ENCODE measurements around the gene ATRAID.

The ATRAID gene

DNA sequence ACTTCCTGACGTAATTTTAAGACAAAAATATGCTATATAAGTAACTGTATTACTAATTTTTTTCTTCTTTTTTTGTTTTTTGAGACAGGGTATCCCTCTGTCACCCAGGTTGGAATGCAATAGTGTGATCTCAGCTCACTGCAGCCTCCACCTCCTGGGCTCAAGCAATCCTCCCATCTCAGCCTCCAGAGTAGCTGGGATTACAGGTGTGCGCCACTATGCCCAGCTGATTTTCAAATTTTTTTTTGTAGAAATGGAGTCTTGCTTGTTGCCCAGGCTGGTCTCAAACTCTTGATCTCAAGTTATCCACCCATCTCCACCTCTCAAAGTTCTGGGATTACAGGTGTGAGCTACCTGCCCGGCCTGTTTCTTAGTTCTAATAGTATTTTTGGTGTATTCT is 33.4 kb upstream of the ATRAID start:
- ChIA-PET POLR2A (interaction anchor here (0.6 kb wide), 1 partner anchor 398 kb away, joined by 3 read pairs; no protein-coding TSS in a partner anchor), CTCF (interaction anchor here (0.7 kb wide), 1 partner anchor 9 kb away, joined by 3 read pairs; no protein-coding TSS in a partner anchor)
- no peak for TF ChIP-seq HDGF (IDR thresholded peaks at IDR 0.05; ENCODE audit: borderline replicate concordance)
- no peak for TF ChIP-seq LEF1 (IDR thresholded peaks at IDR 0.05; ENCODE audit: borderline replicate concordance)
- TF ChIP-seq FOXK2 (IDR thresholded peaks at IDR 0.05): no peak
- no peak for TF ChIP-seq TARDBP (IDR thresholded peaks at IDR 0.05)
- TF ChIP-seq FOXA1 (IDR thresholded peaks at IDR 0.05): no peak
- no peak for TF ChIP-seq L3MBTL2 (conservative IDR thresholded peaks at IDR 0.05)
- no peak for TF ChIP-seq ELF4 (IDR thresholded peaks at IDR 0.05)
- no peak for TF ChIP-seq NFRKB (IDR thresholded peaks at IDR 0.05)
- TF ChIP-seq ARNT (IDR thresholded peaks at IDR 0.05): no peak
- no peak for TF ChIP-seq ZNF384 (IDR thresholded peaks at IDR 0.05)
- no peak for TF ChIP-seq SP1 (IDR thresholded peaks at IDR 0.05)
- no peak for TF ChIP-seq FOXM1 (IDR thresholded peaks at IDR 0.05; ENCODE audit: borderline replicate concordance)
- TF ChIP-seq, protein P1, sequence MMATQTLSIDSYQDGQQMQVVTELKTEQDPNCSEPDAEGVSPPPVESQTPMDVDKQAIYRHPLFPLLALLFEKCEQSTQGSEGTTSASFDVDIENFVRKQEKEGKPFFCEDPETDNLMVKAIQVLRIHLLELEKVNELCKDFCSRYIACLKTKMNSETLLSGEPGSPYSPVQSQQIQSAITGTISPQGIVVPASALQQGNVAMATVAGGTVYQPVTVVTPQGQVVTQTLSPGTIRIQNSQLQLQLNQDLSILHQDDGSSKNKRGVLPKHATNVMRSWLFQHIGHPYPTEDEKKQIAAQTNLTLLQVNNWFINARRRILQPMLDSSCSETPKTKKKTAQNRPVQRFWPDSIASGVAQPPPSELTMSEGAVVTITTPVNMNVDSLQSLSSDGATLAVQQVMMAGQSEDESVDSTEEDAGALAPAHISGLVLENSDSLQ (IDR thresholded peaks at IDR 0.05): no peak
- TF ChIP-seq CTBP1 (IDR thresholded peaks at IDR 0.05; ENCODE audit: borderline replicate concordance): no peak
- no peak for TF ChIP-seq BHLHE40 (IDR thresholded peaks at IDR 0.05; ENCODE audit: borderline replicate concordance)
- no peak for TF ChIP-seq SUZ12 (IDR thresholded peaks at IDR 0.05)
- no peak for DNase-seq (ENCODE audit: extremely low spot score)

DNA sequence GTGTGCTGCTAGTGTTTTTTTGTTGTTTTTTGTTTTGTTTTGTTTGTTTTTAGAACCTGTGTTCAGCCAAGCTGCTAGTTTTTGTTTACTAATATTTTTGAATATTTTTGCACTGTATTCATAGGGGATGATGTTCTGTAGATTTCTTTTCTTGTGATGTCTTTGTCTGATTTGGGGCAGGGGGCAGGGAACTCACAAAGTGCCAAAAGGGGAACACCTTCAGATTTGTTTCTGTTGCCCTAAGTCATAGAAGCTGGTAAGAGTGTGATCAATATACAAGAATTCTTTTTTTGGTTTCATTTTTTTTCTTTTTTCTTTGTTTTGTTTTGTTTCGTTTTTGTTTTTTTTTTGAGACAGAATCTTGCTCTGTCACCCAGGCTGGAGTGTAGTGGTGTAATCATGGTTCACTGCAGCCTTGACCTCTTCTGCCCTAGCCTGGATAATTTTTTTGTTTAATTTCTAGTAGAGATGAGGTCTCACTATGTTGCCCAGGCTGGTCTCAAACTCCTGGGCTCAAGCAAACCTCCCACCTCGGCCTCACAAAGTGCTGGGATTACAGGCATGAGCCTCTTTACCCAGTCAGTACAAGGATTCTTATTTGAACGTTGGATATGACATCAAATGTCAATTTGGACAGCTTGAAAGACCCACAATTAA is 32.4 kb upstream of the ATRAID start:
- ChIA-PET CTCF (interaction anchor here (0.6 to 1.1 kb wide), 2 partner anchors 10 to 13 kb away, joined by 3 to 4 read pairs; no protein-coding TSS in a partner anchor), POLR2A (no interaction called here)
- TF ChIP-seq FOXA1 (IDR thresholded peaks at IDR 0.05): no peak
- TF ChIP-seq TARDBP (IDR thresholded peaks at IDR 0.05): no peak
- no peak for TF ChIP-seq CTBP1 (IDR thresholded peaks at IDR 0.05; ENCODE audit: borderline replicate concordance)
- no peak for TF ChIP-seq SP1 (IDR thresholded peaks at IDR 0.05)
- no peak for TF ChIP-seq L3MBTL2 (conservative IDR thresholded peaks at IDR 0.05)
- TF ChIP-seq ELF4 (IDR thresholded peaks at IDR 0.05): no peak
- no peak for TF ChIP-seq BHLHE40 (IDR thresholded peaks at IDR 0.05; ENCODE audit: borderline replicate concordance)
- TF ChIP-seq FOXM1 (IDR thresholded peaks at IDR 0.05; ENCODE audit: borderline replicate concordance): no peak
- TF ChIP-seq HDGF (IDR thresholded peaks at IDR 0.05; ENCODE audit: borderline replicate concordance): no peak
- TF ChIP-seq ZNF384 (IDR thresholded peaks at IDR 0.05): no peak
- DNase-seq (ENCODE audit: extremely low spot score): no peak

DNA sequence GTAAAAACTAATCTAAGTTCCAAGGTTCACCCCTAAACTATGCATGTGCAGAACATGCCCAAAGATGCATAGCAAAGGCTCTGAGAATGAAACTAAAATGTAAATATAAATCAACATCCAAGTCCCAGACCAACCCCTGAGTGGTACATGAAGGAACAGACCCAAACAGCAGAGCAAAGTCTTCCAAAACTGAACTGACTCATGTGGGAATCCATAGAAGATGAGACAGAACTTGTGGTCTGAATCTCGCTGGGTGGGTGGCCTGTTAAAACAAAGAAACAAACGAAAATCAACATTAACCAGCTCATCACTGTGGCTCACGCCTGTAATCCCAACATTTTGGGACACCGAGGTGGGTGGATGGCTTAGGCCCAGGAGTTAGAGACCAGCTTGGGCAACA is 29.5 kb upstream of the ATRAID start:
- TF ChIP-seq, protein P1 (IDR thresholded peaks at IDR 0.05): no peak
- no peak for TF ChIP-seq SP1 (IDR thresholded peaks at IDR 0.05)
- no peak for TF ChIP-seq BHLHE40 (IDR thresholded peaks at IDR 0.05; ENCODE audit: borderline replicate concordance)
- no peak for DNase-seq (ENCODE audit: extremely low spot score)
- ChIA-PET CTCF (interaction anchor here (0.6 kb wide), 1 partner anchor 1384 kb away, joined by 3 read pairs; no protein-coding TSS in a partner anchor), POLR2A (no interaction called here)

DNA sequence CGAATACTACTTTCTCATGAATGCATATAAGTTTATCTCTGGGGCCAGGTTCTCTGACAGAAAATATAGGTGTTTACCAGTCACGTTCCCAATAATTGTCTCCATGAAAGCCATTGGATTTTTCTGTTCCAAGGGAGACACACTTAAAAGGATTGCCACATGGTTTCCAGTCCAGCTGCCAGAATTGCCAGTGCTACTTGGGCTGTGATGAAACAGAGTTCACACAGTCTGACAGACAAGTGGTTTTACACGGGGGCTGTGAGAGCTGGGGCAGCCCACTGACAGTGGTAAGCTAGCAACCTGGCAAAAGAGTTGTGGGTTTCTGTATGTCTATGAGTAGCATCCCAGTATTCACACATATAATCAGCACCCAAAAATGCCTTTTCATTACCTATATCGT is 27.7 kb upstream of the ATRAID start:
- CTCF ChIA-PET: no interaction called here
- DNase-seq (ENCODE audit: extremely low spot score): no peak
- no peak for TF ChIP-seq LEF1 (IDR thresholded peaks at IDR 0.05; ENCODE audit: borderline replicate concordance)
- TF ChIP-seq SP1 (IDR thresholded peaks at IDR 0.05): no peak
- no peak for TF ChIP-seq CTBP1 (IDR thresholded peaks at IDR 0.05; ENCODE audit: borderline replicate concordance)
- no peak for TF ChIP-seq NFRKB (IDR thresholded peaks at IDR 0.05)
- no peak for TF ChIP-seq ZNF384 (IDR thresholded peaks at IDR 0.05)
- TF ChIP-seq ELF4 (IDR thresholded peaks at IDR 0.05): no peak
- TF ChIP-seq HDGF (IDR thresholded peaks at IDR 0.05; ENCODE audit: borderline replicate concordance): no peak
- TF ChIP-seq TARDBP (IDR thresholded peaks at IDR 0.05): no peak
- no peak for TF ChIP-seq FOXA1 (IDR thresholded peaks at IDR 0.05)
- no peak for TF ChIP-seq BHLHE40 (IDR thresholded peaks at IDR 0.05; ENCODE audit: borderline replicate concordance)
- TF ChIP-seq, protein P1 (IDR thresholded peaks at IDR 0.05): no peak
- TF ChIP-seq SUZ12 (IDR thresholded peaks at IDR 0.05): no peak
- POLR2A ChIA-PET: no interaction called here

DNA sequence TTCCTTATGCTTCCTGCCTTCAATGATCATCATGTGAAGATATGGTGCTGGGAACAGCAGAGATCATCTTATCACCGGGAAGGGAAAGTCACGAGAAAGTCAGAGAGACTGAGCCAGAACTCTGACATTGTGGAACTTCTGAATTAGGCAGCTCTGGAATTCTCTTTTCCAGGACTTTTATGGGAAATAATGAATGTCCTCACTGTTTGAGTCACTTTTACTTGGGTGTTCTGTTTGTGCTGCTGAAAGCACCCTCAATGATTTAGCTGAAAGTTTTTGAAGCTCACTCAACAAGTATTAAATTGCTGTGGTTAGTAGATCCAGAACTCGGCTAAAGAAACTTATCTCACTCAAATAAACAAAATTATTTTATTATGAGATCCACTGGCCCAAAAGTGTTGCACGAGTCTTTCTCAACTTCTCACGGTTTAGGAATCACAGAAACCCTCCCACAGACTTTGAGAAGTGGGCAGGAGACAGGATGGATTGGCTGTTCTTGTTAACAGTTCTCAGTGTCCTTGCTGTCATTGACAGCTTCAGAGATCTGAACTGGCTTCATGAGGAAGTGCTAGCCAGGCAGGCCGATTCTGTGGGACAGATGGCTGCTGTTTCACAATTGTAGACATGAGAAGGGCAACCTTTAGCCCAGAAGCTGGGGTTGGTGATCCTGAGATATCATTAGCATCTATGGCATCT is 26.4 kb upstream of the ATRAID start:
- CTCF ChIA-PET: interaction anchor here (0.5 to 1.6 kb wide), 2 partner anchors 16 to 25 kb away, joined by 4 to 6 read pairs; no protein-coding TSS in a partner anchor
- DNase-seq (ENCODE audit: extremely low spot score): no peak
- POLR2A ChIA-PET: interaction anchor here (0.7 kb wide), 1 partner anchor 10 kb away, joined by 3 read pairs; no protein-coding TSS in a partner anchor
- TF ChIP-seq FOXM1 (IDR thresholded peaks at IDR 0.05; ENCODE audit: borderline replicate concordance): no peak

Measured in HEK293T (cell line).